ENCODE results near the gene NAE1.

DNA sequence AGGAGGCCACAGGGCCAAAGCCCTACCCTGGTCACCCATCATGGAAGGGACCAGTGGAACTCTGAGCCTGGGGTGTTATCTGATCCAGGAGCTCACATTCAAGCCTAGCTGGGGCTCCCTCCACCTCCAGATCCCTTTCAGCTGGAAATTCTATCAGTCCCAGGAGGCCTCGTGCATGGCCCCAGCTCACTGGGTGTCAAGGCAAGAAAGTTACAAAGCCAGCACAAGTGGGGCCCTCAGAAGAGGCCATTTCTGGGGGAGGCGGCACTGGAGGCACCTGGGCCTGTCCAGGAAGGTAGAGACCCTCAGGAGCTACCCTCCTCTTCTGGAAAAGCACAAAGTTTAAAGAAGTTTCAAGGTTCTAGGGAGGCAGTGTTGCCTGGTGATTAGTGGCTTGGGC is 18.2 kb upstream of the NAE1 start:
- TF ChIP-seq, protein P1, sequence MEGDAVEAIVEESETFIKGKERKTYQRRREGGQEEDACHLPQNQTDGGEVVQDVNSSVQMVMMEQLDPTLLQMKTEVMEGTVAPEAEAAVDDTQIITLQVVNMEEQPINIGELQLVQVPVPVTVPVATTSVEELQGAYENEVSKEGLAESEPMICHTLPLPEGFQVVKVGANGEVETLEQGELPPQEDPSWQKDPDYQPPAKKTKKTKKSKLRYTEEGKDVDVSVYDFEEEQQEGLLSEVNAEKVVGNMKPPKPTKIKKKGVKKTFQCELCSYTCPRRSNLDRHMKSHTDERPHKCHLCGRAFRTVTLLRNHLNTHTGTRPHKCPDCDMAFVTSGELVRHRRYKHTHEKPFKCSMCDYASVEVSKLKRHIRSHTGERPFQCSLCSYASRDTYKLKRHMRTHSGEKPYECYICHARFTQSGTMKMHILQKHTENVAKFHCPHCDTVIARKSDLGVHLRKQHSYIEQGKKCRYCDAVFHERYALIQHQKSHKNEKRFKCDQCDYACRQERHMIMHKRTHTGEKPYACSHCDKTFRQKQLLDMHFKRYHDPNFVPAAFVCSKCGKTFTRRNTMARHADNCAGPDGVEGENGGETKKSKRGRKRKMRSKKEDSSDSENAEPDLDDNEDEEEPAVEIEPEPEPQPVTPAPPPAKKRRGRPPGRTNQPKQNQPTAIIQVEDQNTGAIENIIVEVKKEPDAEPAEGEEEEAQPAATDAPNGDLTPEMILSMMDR (IDR thresholded peaks at IDR 0.05), result no peak
- TF ChIP-seq POLR2A (IDR thresholded peaks at IDR 0.05), result no peak

Measured in right lobe of liver (tissue), 4 donors.